Astrocyte of the cerebellum (primary cell): Measurements from ENCODE around the gene CDV3.
"Not testable (repeated sequence)": the region's sequence is repeated elsewhere in the genome, so short reads cannot be mapped to it uniquely, and the experiment has no call there.

Experiments used
- DNase-seq: peaks from one replicate; pipeline ENCODE4 v3.0.0-alpha.2; 2011; ENCODE audit warnings: low read depth
- H3K4me3 ChIP-seq: 2 replicates; pipeline ENCODE4 v1.5.1; 2011; ENCODE audit warnings: mild to moderate bottlenecking, low read depth, low read length, moderate library complexity
- CTCF ChIP-seq: IDR thresholded peaks from 2 replicates; pipeline ENCODE4 v1.5.1; 2012; ENCODE audit warnings: low read length, low read depth, moderate library complexity, mild to moderate bottlenecking; ENCODE audit errors: missing control alignments
- in situ Hi-C: cut with HindIII; loops from 2 replicates; pipeline ENCODE4 v1.10.0; 2017; ENCODE audit warnings: low sequenced_read_pairs

Gene CDV3

GRCh38 chr3:133573629-133574194, at the start of gene CDV3:
Gene CDV3 (plus strand): TSS chr3:133573686. CDS start chr3:133574045, 359 bp downstream.
- in situ Hi-C loops: no loop called here

DNA sequence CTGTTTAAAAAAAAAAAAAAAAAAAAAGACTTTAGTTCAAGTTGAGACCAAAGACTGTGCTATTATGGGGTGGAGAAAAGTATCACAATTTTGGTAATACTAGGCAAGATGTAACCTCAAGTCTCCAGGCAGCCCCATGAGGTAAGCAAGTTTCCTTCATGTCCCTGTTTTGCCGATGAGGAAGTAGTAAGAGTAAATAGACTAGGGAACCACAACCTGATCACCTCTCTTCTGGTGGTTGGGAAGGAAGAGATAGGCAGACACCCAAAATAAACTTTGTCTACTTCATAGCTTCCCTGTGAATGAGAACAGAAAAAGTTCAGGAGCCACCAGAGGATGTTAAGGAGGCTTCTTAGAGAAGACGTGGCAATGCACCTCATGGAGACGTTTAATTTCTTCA, 49.7 kb upstream of the CDV3 start:
- in situ Hi-C loops, DNase-seq: not testable (repeated sequence)

More at GRCh38 chr3:133573629-133574194, at the start of gene CDV3:
- H3K4me3 ChIP-seq: peak within 1 kb of the TSS; percentile 88
- no peak for TF ChIP-seq CTCF
- DNase-seq: no peak

GRCh38 chr3:133525435-133525834, 48.1 kb upstream of the CDV3 start:
- TF ChIP-seq CTCF: no peak
- no peak overlapping the region for H3K4me3 ChIP-seq
- in situ Hi-C loops: no loop called here
- no peak for DNase-seq

More for the DNA sequence above, 49.7 kb upstream of the CDV3 start:
- H3K4me3 ChIP-seq: not testable (repeated sequence)

GRCh38 chr3:133527081-133527715, 46.3 kb upstream of the CDV3 start:
- in situ Hi-C loops: no loop called here
- DNase-seq: no peak
- TF ChIP-seq CTCF: no peak
- H3K4me3 ChIP-seq: no peak overlapping the region

- in situ Hi-C loops: no loop called here
- no peak for TF ChIP-seq CTCF
- no peak overlapping the region for H3K4me3 ChIP-seq
- DNase-seq: no peak
Observed at GRCh38 chr3:133529809-133530208, 43.7 kb upstream of the CDV3 start.

DNA sequence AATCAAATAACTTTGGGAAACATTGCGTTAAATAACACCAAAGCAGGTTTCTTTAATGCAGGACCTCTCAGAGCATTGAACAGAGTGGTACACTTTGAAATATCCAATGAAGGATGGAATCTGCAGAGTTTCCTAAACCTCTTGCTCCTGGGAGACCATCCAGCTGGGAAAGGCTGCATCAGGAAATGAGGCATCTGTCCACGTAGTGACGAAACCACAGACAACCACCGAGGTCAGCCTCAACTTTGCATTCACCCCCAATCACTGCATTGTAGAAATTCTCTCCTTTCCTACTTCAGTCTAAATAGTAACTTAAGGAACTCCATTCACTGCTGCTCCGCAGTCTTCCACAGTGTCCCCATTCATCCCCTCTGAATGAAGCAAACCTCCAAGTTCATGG, 41.5 kb upstream of the CDV3 start:
- peak; percentile 74 for DNase-seq
- no peak overlapping the region for H3K4me3 ChIP-seq
- in situ Hi-C loops: no loop called here
- no peak for TF ChIP-seq CTCF

- no peak overlapping the region for H3K4me3 ChIP-seq
- no peak for TF ChIP-seq CTCF
- no peak for DNase-seq
- in situ Hi-C loops: no loop called here
Observed at GRCh38 chr3:133532951-133533350, 40.5 kb upstream of the CDV3 start.
